ENCODE results near the gene WDSUB1. TPM values are rescaled to one million over a fixed set of nuclear protein-coding genes. Genes with fewer than 3 reads are reported as not detected.

The WDSUB1 gene
- total RNA-seq, 1 donor from 2014 or later: not detected

- H3K27ac ChIP-seq: no peak overlapping the region
- TF ChIP-seq, protein P1, sequence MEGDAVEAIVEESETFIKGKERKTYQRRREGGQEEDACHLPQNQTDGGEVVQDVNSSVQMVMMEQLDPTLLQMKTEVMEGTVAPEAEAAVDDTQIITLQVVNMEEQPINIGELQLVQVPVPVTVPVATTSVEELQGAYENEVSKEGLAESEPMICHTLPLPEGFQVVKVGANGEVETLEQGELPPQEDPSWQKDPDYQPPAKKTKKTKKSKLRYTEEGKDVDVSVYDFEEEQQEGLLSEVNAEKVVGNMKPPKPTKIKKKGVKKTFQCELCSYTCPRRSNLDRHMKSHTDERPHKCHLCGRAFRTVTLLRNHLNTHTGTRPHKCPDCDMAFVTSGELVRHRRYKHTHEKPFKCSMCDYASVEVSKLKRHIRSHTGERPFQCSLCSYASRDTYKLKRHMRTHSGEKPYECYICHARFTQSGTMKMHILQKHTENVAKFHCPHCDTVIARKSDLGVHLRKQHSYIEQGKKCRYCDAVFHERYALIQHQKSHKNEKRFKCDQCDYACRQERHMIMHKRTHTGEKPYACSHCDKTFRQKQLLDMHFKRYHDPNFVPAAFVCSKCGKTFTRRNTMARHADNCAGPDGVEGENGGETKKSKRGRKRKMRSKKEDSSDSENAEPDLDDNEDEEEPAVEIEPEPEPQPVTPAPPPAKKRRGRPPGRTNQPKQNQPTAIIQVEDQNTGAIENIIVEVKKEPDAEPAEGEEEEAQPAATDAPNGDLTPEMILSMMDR (IDR thresholded peaks at IDR 0.05): no peak
- DNase-seq (ENCODE audit: low spot score in 2 of 2): no peak
Observed at GRCh38 chr2:159265171-159265576, 21.3 kb downstream of the WDSUB1 start.

DNA sequence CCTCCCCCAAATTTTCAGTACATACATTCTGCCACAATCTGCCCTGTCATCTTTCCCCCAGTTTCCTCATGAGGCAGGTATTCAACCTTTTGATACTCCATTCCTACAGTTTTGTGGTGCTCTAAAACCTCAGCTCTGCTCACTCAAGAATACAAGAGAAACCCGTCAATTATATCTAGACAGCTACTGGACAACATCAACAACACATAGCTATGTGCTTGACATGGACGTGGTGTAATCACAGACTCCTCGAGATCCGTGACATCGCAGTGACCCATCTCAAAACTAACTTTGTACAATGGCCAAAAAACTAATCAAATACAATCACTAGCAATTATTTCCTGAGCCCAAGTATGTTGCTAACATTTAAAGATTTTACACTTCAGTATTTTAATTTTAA lies 23.6 kb downstream of the WDSUB1 start:
- Histone ChIP-seq H3K4me1 (no peaks in the 10 kb centered on the region), H3K9me3 (no peaks in the 10 kb centered on the region), H3K4me3 (no peak overlapping the region), H3K27ac (no peak overlapping the region), H3K36me3 (peaks cover 3% of the 10 kb centered on the region in 2 donors), H3K27me3 (no peaks in the 10 kb centered on the region)
- intact Hi-C loops (cut with DNase I): no loop called here
- TF ChIP-seq, protein P1 (IDR thresholded peaks at IDR 0.05): no peak
- no peak for DNase-seq (ENCODE audit: low spot score in 2 of 2)

More at GRCh38 chr2:159265171-159265576, 21.3 kb downstream of the WDSUB1 start:
- H3K9me3 ChIP-seq: no peaks in the 10 kb centered on the region
- no peaks in the 10 kb centered on the region for H3K4me1 ChIP-seq
- H3K27me3 ChIP-seq: no peaks in the 10 kb centered on the region
- intact Hi-C loops (cut with DNase I): no loop called here
- H3K36me3 ChIP-seq: peaks cover 0 to 3% of the 10 kb centered on the region in 2 donors
- H3K4me3 ChIP-seq: no peak overlapping the region

DNA sequence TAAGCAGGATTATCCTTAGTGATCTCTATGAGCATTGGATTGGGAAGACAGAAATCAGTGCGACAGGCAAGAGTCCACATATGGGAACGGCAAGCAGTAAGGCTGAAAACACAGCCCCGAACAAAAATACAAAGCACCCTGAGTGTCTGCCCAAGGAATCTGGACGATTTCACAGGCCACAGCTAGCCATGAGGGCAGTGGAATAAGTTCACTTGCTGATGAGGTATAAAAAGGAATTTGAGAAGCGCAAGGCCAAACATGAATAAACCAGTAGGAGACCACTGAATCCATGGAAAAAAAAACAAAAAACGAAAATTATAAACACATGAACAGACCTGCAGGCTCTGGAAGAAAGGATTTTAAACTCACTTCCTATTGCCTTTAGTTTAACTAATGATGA lies 24.3 kb downstream of the WDSUB1 start:
- peaks cover 3 to 8% of the 10 kb centered on the region in 2 donors for H3K36me3 ChIP-seq
- H3K4me1 ChIP-seq: no peaks in the 10 kb centered on the region
- TF ChIP-seq, protein P1 (IDR thresholded peaks at IDR 0.05): no peak
- intact Hi-C loops (cut with DNase I): no loop called here
- H3K27ac ChIP-seq: no peak overlapping the region
- DNase-seq (ENCODE audit: low spot score in 2 of 2): no peak
- H3K9me3 ChIP-seq: no peaks in the 10 kb centered on the region
- no peaks in the 10 kb centered on the region for H3K27me3 ChIP-seq
- no peak overlapping the region for H3K4me3 ChIP-seq

GRCh38 chr2:159256159-159256558 lies 30.3 kb downstream of the WDSUB1 start:
- no peak for DNase-seq (ENCODE audit: low spot score in 2 of 2)
- TF ChIP-seq, protein P1 (IDR thresholded peaks at IDR 0.05): no peak
- H3K27ac ChIP-seq: no peak overlapping the region
- intact Hi-C loops (cut with DNase I): no loop called here
- peaks cover 7 to 16% of the 10 kb centered on the region in 2 donors for H3K36me3 ChIP-seq
- no peaks in the 10 kb centered on the region for H3K9me3 ChIP-seq
- no peaks in the 10 kb centered on the region for H3K27me3 ChIP-seq
- H3K4me1 ChIP-seq: no peaks in the 10 kb centered on the region
- H3K4me3 ChIP-seq: no peak overlapping the region

- Histone ChIP-seq H3K4me3 (no peak overlapping the region), H3K9me3 (no peaks in the 10 kb centered on the region), H3K27ac (no peak overlapping the region), H3K36me3 (peaks cover 7 to 12% of the 10 kb centered on the region in 2 donors), H3K4me1 (no peaks in the 10 kb centered on the region), H3K27me3 (no peaks in the 10 kb centered on the region)
- TF ChIP-seq, protein P1 (IDR thresholded peaks at IDR 0.05): no peak
- no peak for DNase-seq (ENCODE audit: low spot score in 2 of 2)
- intact Hi-C loops (cut with DNase I): no loop called here
Observed at GRCh38 chr2:159252905-159253304, 33.6 kb downstream of the WDSUB1 start.

Data from ascending aorta (tissue), 2 donors.